HT-29 (cell line): ENCODE results near the gene MYOF. TPM values are rescaled to one million over a fixed set of nuclear protein-coding genes. Genes with fewer than 3 reads are reported as not detected.

Source experiments
- DNase-seq: peaks from one replicate; pipeline ENCODE4 v3.0.0-alpha.2; 2015; ENCODE audit warnings: low spot score
- small RNA-seq: library from RNA; depleted of rRNA; stranded (forward); fragments of <200 nt; gene quantifications from one replicate; pipeline ENCODE3, GENCODE V24; 2014
- total RNA-seq: library from RNA; depleted of rRNA; stranded (reverse); fragments of >200 nt; shearing (Covaris generic); gene quantifications from 2 replicates; pipeline ENCODE4 v1.2.3, GENCODE V29; 2014; rRNA removed

MYOF gene
- total RNA-seq, 1 experiment from 2014 or later: 16.1 TPM

DNA sequence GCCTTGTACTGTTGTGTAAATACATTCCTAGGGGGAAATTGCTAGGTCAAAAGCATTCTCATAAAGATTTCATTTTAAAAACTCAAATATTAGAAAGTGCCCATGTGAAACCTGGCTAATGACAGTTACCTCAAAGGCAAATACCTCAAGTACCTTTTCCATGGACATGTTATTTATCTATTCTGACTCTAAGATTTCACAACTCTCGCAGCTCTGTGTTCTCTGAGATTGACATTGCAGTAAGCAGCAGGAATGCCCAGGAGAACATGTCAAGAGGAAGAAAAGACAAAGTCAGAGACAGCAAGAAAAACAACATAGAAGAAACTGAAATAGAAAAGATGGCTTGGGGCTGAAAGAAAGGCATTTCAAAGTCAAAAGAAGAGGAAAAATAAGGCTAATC, 221.0 kb downstream of the MYOF start:
- DNase-seq: no peak

DNA sequence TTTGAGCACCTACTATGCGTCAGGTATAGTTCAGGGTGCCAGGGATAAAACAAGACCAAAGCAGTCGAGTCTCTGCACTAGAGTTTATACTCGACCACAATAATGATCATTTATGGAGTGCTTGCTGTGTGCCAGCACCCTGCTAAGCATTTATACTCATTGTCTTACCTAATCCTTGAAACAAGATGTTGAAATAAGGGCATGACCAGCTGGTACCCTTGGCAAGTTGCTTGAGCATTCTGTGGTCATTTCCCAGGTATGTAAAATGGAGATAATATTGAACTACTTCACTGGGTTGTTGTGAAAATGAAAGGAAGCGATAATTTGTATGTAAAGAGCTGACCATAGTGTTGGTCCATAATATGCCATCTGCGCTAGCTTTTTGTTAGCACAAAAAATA, 223.0 kb downstream of the MYOF start:
- DNase-seq: no peak

Small RNAs within 50 kb of the gene (small RNA-seq; reads per million reads assigned to genes)
- gene RNA5SP323: 0.43 reads per million

Other genes starting within 250 kb of the MYOF start
- gene CEP55, start 14.3 kb upstream of the MYOF start, total RNA-seq: 38.1 and 42.0 TPM in 2 replicates
- gene FFAR4, start 84.3 kb upstream of the MYOF start, total RNA-seq: 88.1 and 97.9 TPM in 2 replicates
- 2.7 and 4.5 TPM in 2 replicates for gene RBP4, start 118.9 kb upstream of the MYOF start, total RNA-seq
- not detected in 2 replicates for gene PDE6C, start 130.2 kb upstream of the MYOF start, total RNA-seq
- gene FRA10AC1, start 220.3 kb upstream of the MYOF start, total RNA-seq: 1.8 and 2.9 TPM in 2 replicates